Breast epithelium (tissue), 4 donors: Measurements from ENCODE around the gene OTOP3. TPM values are rescaled to one million over a fixed set of nuclear protein-coding genes. Genes with fewer than 3 reads are reported as not detected.

Experiments used
- DNase-seq, 2 donors: peaks; one replicate each; pipeline ENCODE4 v3.0.0-alpha.2; 2019; ENCODE audit warnings: low spot score in 2 of 2
- H3K27ac ChIP-seq, 2 donors: fragments of 200-600 bp; sonication (generic) in 1 of 2; one replicate each; pipeline ENCODE4 v1.5.1; 2016 to 2019; ENCODE audit warnings: mild to moderate bottlenecking in 1 of 2
- H3K27me3 ChIP-seq, 2 donors: fragments of 200-600 bp; sonication (generic) in 1 of 2; one replicate each; pipeline versions ENCODE4 v1.5.1 to v1.6.0; 2017 to 2019; ENCODE audit warnings: control low read depth in 1 of 2, mild to moderate bottlenecking in 1 of 2
- H3K36me3 ChIP-seq: fragments of 200-600 bp; one replicate; pipeline ENCODE4 v1.5.1; 2019
- H3K4me1 ChIP-seq, 2 donors: fragments of 200-600 bp; sonication (generic); one replicate each; pipeline ENCODE4 v1.5.1; 2016 to 2019; ENCODE audit warnings: control low read depth in 1 of 2
- H3K4me3 ChIP-seq, 3 donors: fragments of 200-600 bp; sonication (generic); 1 replicate in 2 of 3; 2 replicates in 1 of 3; pipeline ENCODE4 v1.5.1; 2016 to 2019; ENCODE audit warnings: mild to moderate bottlenecking in 3 of 3, moderate library complexity in 2 of 3
- H3K9me3 ChIP-seq, 2 donors: fragments of 200-600 bp; sonication (generic) in 1 of 2; one replicate each; pipeline ENCODE4 v1.5.1; 2016 to 2019; ENCODE audit warnings: control low read depth in 1 of 2
- CTCF ChIP-seq, 3 donors: fragments of 450-650 bp; IDR thresholded peaks; one replicate each; pipeline ENCODE4 v1.5.1; 2016 to 2017; ENCODE audit warnings: antibody characterized with exemption in 3 of 3, mild to moderate bottlenecking in 3 of 3, moderate library complexity in 3 of 3
- POLR2A ChIP-seq: fragments of 450-650 bp; IDR thresholded peaks from one replicate; pipeline ENCODE4 v1.6.1; 2016; ENCODE audit warnings: antibody characterized with exemption, mild to moderate bottlenecking, moderate library complexity
- POLR2AphosphoS5 ChIP-seq, 3 donors: sonication (generic); formaldehyde crosslinking; IDR thresholded peaks; one replicate each; pipeline ENCODE4 v1.6.1; 2017; ENCODE audit warnings: antibody characterized with exemption in 3 of 3
- intact Hi-C: fragments of 100-400 bp; cut with DNase I; formaldehyde crosslinking; loops from one replicate; pipeline ENCODE4 v1.15.1; 2023; ENCODE audit warnings: low total_unique reads
- total RNA-seq, 3 donors: library from RNA; depleted of rRNA; stranded (reverse); fragments of >200 nt; gene quantifications; one replicate each; pipeline ENCODE4 v1.1.0, GENCODE V29; 2016

Gene OTOP3
- total RNA-seq, 3 donors from 2014 or later: not detected

DNA sequence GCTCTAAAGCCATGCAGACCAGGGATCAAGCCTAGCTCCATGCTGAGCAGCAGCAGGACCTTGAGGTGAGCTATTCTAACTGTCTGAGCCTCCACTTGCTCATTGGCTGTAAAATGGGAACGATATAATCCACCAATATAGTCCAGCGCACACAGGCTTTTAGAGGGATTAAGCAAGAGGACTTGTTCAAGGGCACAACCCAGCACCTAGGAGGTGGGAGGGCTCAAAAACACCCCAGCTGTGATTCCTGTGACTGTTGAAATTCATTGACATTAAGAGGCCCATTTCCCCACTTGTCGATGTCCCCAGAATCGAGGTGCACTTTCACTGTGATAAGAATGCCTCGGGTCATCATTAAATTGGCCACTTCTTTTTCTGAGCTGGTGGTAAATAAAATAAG is 16.8 kb upstream of the OTOP3 start:
- Histone ChIP-seq H3K27ac (no peak overlapping the region), H3K4me3 (no peak overlapping the region), H3K36me3 (no peaks in the 10 kb centered on the region), H3K4me1 (peaks cover 7 to 11% of the 10 kb centered on the region in 2 donors), H3K27me3 (peaks cover 0 to 22% of the 10 kb centered on the region in 2 donors), H3K9me3 (no peaks in the 10 kb centered on the region)
- TF ChIP-seq POLR2AphosphoS5 (IDR thresholded peaks at IDR 0.05): no peak
- no peak for TF ChIP-seq POLR2A
- no peak for TF ChIP-seq CTCF (IDR thresholded peaks at IDR 0.05)
- intact Hi-C loops: no loop called here
- no peak for DNase-seq

GRCh38 chr17:74919440-74920305 is 16.0 kb upstream of the OTOP3 start:
- Histone ChIP-seq H3K27me3 (peaks cover 0 to 30% of the 10 kb centered on the region in 2 donors), H3K4me3 (no peak overlapping the region), H3K36me3 (no peaks in the 10 kb centered on the region), H3K27ac (no peak overlapping the region), H3K4me1 (peaks cover 8 to 17% of the 10 kb centered on the region in 2 donors), H3K9me3 (no peaks in the 10 kb centered on the region)
- TF ChIP-seq POLR2A: no peak
- no peak for TF ChIP-seq CTCF (IDR thresholded peaks at IDR 0.05)
- DNase-seq: no peak
- intact Hi-C loops: no loop called here

DNA sequence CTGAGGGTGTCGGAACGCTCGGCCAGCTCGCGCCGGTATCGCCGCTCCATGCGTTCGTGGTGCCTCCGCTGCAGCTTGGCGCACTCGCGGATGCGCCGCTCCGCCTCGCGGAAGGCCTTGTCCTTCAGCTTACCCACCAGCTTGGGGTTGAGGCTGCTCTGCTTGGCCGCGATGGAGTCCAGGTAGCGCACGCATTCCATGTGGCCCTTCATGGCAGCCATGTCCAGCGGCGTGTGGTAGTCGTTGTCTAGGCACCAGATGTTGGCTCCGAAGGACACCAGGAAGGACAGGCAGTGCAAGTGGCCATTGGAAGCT is 15.4 kb upstream of the OTOP3 start:
- TF ChIP-seq POLR2AphosphoS5 (IDR thresholded peaks at IDR 0.05) (no peak), POLR2A (no peak), CTCF (IDR thresholded peaks at IDR 0.05) (no peak)
- H3K27ac ChIP-seq: no peak overlapping the region
- DNase-seq: no peak
- intact Hi-C loops: no loop called here
- H3K27me3 ChIP-seq: peaks cover 0 to 36% of the 10 kb centered on the region in 2 donors
- no peaks in the 10 kb centered on the region for H3K9me3 ChIP-seq
- peaks cover 8 to 19% of the 10 kb centered on the region in 2 donors for H3K4me1 ChIP-seq
- H3K36me3 ChIP-seq: no peaks in the 10 kb centered on the region
- no peak overlapping the region for H3K4me3 ChIP-seq

DNA sequence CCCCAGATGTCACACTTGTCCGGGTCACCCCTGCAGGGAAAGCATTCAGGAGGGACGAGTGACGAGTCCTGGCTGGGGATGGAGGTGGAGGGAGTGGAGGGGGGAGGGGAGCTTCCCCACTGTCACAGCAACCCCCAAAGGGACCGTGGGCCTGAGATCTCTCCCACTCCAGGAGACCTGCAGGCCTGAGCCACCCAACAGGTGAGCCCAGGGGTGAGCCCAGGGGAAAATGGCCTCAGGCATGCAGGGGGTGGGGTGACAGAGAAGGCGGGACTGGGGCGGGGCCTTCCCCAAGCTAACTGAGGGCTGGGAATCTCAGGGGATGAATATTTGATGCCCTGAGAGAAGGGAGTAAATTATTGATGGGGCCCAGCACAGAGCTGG is 15.1 kb upstream of the OTOP3 start:
- no peak for DNase-seq
- H3K9me3 ChIP-seq: no peaks in the 10 kb centered on the region
- no peak overlapping the region for H3K27ac ChIP-seq
- H3K36me3 ChIP-seq: no peaks in the 10 kb centered on the region
- TF ChIP-seq POLR2AphosphoS5 (IDR thresholded peaks at IDR 0.05) (no peak), CTCF (IDR thresholded peaks at IDR 0.05) (no peak), POLR2A (no peak)
- no peak overlapping the region for H3K4me3 ChIP-seq
- peaks cover 8 to 19% of the 10 kb centered on the region in 2 donors for H3K4me1 ChIP-seq
- intact Hi-C loops: no loop called here
- peaks cover 0 to 39% of the 10 kb centered on the region in 2 donors for H3K27me3 ChIP-seq

GRCh38 chr17:74921026-74921681 is 14.5 kb upstream of the OTOP3 start:
- H3K9me3 ChIP-seq: no peaks in the 10 kb centered on the region
- intact Hi-C loops: no loop called here
- no peak overlapping the region for H3K4me3 ChIP-seq
- H3K27me3 ChIP-seq: peaks cover 0 to 44% of the 10 kb centered on the region in 2 donors
- no peak overlapping the region for H3K27ac ChIP-seq
- H3K4me1 ChIP-seq: peaks cover 8 to 19% of the 10 kb centered on the region in 2 donors
- no peaks in the 10 kb centered on the region for H3K36me3 ChIP-seq
- DNase-seq: no peak
- TF ChIP-seq POLR2A (no peak), POLR2AphosphoS5 (IDR thresholded peaks at IDR 0.05) (no peak), CTCF (IDR thresholded peaks at IDR 0.05) (no peak)
